ENCODE data around the gene TCF7L1. TPM values are rescaled to one million over a fixed set of nuclear protein-coding genes. Genes with fewer than 3 reads are reported as not detected.

TCF7L1 gene
- total and polyA plus RNA-seq, 2 of the 13 experiments (the other 11 are each of a cell fraction or from before 2014, with no cell fraction given): 0.04 to 0.15 TPM

GRCh38 chr2:85255813-85256594 is 122.8 kb downstream of the TCF7L1 start (continued):
- TF ChIP-seq ZNF883 (CRISPR knock-in tag; IDR thresholded peaks at IDR 0.05; ENCODE audit: not compliant biosample characterization): peak; percentile 48
- TF ChIP-seq ZNF432 (CRISPR knock-in tag; IDR thresholded peaks at IDR 0.05; ENCODE audit: borderline replicate concordance): no peak
- peak; percentile 2; the same call in 1 of the 2 replicates for TF ChIP-seq MYC (CRISPR knock-in tag; IDR thresholded peaks at IDR 0.05; ENCODE audit: borderline replicate concordance)
- TF ChIP-seq ZNF644 (CRISPR knock-in tag; IDR thresholded peaks at IDR 0.05; ENCODE audit: low read depth): no peak
- 0 out of 2 replicates have a peak, but pooled peaks have one; percentile 58 for TF ChIP-seq ZNF547 (CRISPR knock-in tag; IDR thresholded peaks at IDR 0.05)
- TF ChIP-seq BCL3 (CRISPR knock-in tag; IDR thresholded peaks at IDR 0.05): peak; percentile 24; the same call in 1 of the 2 replicates
- TF ChIP-seq SPEN (CRISPR knock-in tag; IDR thresholded peaks at IDR 0.05; ENCODE audit: low read depth): 0 out of 2 replicates have a peak, but pooled peaks have one; percentile 18
- TF ChIP-seq NFE2 (CRISPR knock-in tag; IDR thresholded peaks at IDR 0.05): no peak
- peak; percentile 19; the same call in 1 of the 2 replicates for TF ChIP-seq HINFP (CRISPR knock-in tag; IDR thresholded peaks at IDR 0.05; ENCODE audit: low read depth)
- TF ChIP-seq THAP9 (CRISPR knock-in tag; IDR thresholded peaks at IDR 0.05; ENCODE audit: borderline replicate concordance): 0 out of 2 replicates have a peak, but pooled peaks have one; percentile 31
- TF ChIP-seq CBX2 (IDR thresholded peaks at IDR 0.05; ENCODE audit: low read depth, low read length): no peak
- 0 out of 2 replicates have a peak, but pooled peaks have one; percentile 75 for TF ChIP-seq CBX2 (CRISPR knock-in tag; IDR thresholded peaks at IDR 0.05; ENCODE audit: low read depth)
- no peak for TF ChIP-seq CTCF (CRISPR knock-in tag; IDR thresholded peaks at IDR 0.05)
- TF ChIP-seq NRL (CRISPR knock-in tag; IDR thresholded peaks at IDR 0.05; ENCODE audit: borderline replicate concordance): peak; percentile 15; the same call in 1 of the 2 replicates
- 0 out of 2 replicates have a peak, but pooled peaks have one; percentile 15 for TF ChIP-seq PHF8 (CRISPR knock-in tag; IDR thresholded peaks at IDR 0.05)
- TF ChIP-seq ZNF44 (CRISPR knock-in tag; IDR thresholded peaks at IDR 0.05): 0 out of 2 replicates have a peak, but pooled peaks have one; percentile 48
- TF ChIP-seq TBX3 (IDR thresholded peaks at IDR 0.05; ENCODE audit: borderline replicate concordance): no peak
- peak; percentile 39 for TF ChIP-seq TEAD3 (CRISPR knock-in tag; optimal IDR thresholded peaks at IDR 0.05; ENCODE audit: borderline replicate concordance)

All from HepG2 (cell line).